ENCODE results near the gene NPTX1.

- TF ChIP-seq CTCF (IDR thresholded peaks at IDR 0.05) = no peak
- no peak for TF ChIP-seq POLR2A (IDR thresholded peaks at IDR 0.05)
- TF ChIP-seq EP300 (IDR thresholded peaks at IDR 0.05) = no peak
Measured at GRCh38 chr17:80510132-80510531, 33.7 kb upstream of the NPTX1 start.
